Neural progenitor cell (in vitro differentiated cells): Measurements from ENCODE around the gene AVEN.

ENCODE experiments used
- CTCF ChIP-seq: fragments of 200-600 bp; sonication (generic); IDR thresholded peaks from 2 replicates; pipeline ENCODE4 v1.5.1; 2017; ENCODE audit warnings: antibody characterized with exemption, mild to moderate bottlenecking
- EZH2 ChIP-seq: fragments of 200-600 bp; sonication (generic); IDR thresholded peaks from 2 replicates; pipeline ENCODE4 v1.6.1; 2017; ENCODE audit warnings: antibody characterized with exemption, mild to moderate bottlenecking, moderate library complexity
- EZH2phosphoT487 ChIP-seq: fragments of 200-600 bp; sonication (generic); IDR thresholded peaks from 2 replicates; pipeline ENCODE4 v1.6.1; 2017; ENCODE audit warnings: antibody characterized with exemption

- TF ChIP-seq CTCF, result no peak
- TF ChIP-seq EZH2, result no peak
- no peak for TF ChIP-seq EZH2phosphoT487
Measured at GRCh38 chr15:34023907-34024306, 15.1 kb downstream of the AVEN start.
